Activated CD8-positive, alpha-beta memory T cell treated with anti-CD3 and anti-CD28 coated beads for 48 hours (primary cell): ENCODE measurements around the gene ACVRL1.

Experiments
- DNase-seq, 3 experiments: peaks; one replicate each; pipeline ENCODE4 v3.0.0-alpha.2; 2020; ENCODE audit warnings: low read depth in 2 of 3, low spot score in 2 of 3

The ACVRL1 gene

GRCh38 chr12:51962737-51963136, 55.4 kb downstream of the ACVRL1 start:
- no peak for DNase-seq

GRCh38 chr12:51963477-51963876, 56.2 kb downstream of the ACVRL1 start:
- no peak for DNase-seq

GRCh38 chr12:51969643-51970042, 62.3 kb downstream of the ACVRL1 start:
- DNase-seq: no peak

DNA sequence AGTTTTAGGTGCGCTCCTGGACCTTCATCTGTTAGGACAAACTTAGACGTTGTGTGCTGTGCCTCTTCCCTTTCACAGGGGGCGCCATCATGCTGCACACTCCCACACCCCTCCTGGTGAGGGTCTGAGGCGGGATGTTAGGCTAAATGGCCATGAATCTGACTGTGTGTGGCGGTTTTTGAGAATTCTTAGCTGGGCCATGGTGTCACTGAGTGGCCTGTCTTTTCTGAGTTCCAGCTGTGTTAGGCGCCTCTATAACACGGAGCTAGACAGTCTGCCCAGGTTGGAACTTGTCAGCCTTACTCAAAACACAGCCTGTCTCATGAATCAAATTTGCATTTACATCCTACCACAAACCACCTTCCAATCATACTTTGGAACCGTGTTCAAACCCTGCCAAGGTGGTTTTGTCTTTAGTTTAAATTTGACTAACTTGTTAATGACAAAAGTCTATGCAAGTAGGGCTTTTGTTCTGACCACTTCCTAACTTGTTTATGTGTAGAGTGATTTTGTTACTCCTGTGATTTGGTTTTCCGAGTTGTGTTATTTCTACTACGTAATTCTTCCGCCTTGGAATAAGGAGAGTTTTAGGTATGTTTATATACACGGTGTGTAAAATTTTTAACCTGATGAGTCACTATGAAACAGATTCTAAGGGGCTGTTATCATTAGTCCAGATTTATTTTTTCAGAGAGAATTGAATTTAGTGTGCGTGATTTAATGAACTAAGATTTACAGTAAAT, 63.8 kb downstream of the ACVRL1 start:
- DNase-seq: peak in 1 of 3 experiments; percentile 22

- DNase-seq: no peak
These were observed 64.5 kb downstream of the ACVRL1 start for GRCh38 chr12:51971679-51972421.

DNA sequence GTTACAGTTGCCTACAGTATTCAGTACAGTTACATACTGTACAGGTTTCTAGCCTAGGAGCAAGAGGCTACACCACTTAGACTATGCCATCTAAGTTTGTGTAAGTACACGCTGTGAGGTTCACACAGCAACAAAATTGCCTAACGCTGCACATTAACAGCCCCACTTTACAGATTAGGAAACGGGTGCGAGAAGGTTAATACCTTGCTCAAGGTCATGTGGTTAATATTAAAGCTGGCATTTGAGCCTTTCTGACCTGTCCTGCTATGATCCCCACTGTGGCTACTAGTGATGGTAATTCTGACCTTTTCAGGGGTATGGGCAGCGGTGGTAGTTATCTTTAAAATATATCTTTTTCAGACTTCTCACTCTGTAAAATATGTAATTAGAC, 65.1 kb downstream of the ACVRL1 start:
- DNase-seq: no peak

DNA sequence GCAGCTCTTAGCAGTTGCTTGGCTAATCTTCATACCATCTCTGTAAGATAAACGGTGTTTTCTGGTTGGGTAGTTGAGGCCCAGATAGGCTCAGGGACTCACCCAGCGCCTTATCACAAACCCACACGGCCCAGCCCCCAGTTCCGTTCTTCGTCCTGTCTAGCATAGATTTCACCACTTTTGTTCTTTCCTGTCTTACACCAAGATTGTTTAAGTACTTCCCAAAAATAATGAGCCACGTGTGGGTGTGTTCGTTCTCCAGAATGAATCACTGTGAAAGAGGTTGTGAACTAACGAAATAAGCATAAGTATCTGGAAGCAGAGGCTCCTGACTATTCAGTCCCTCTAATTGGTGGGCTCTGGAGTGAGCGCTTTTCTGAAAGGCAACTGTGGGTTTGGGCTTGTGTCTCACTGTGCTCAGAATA, 65.6 kb downstream of the ACVRL1 start:
- peak in 1 of 3 experiments; percentile 37 for DNase-seq
